ENCODE measurements around the gene MINDY4. TPM values are rescaled to one million over a fixed set of nuclear protein-coding genes. Genes with fewer than 3 reads are reported as not detected.

Gene MINDY4
- total and polyA plus RNA-seq, 4 donors = 0.93 to 6.1 (median 1.9) TPM

DNA sequence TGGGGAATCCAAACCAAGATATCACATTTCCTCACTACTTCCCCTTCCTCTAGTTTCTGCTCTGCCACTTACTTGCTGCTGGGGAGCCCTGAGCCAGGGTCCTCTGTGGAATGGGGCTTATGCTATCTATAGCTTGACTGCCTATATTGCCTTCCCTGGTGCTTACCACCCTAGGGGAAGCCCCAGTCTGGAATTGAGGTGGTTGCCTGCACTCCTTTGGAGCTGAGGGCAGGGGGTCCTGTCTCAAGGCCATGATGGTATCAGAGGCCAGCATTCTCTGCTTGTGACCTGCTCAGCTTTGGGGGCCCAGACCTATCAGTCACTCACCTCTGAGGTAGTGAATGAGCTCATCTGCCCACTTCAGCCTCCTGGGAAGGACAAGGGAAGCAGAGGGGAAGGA, 48.5 kb upstream of the MINDY4 start:
- Histone ChIP-seq H3K36me3 (ENCODE audit: control insufficient read depth in 4 of 4, insufficient read depth in 3 of 4, low read depth in 1 of 4, low read length in 3 of 4) (no peaks in the 10 kb centered on the region), H3K9me3 (ENCODE audit: control insufficient read depth in 4 of 4, low read length in 3 of 4) (peaks cover 0 to 8% (median 3%) of the 10 kb centered on the region in 4 donors), H3K27ac (ENCODE audit: low read depth in 1 of 2, low read length in 2 of 2) (no peak overlapping the region), H3K27me3 (ENCODE audit: control insufficient read depth in 4 of 4, insufficient read depth in 4 of 4, low read length in 3 of 4) (peaks cover 0 to 2% (median 0%) of the 10 kb centered on the region in 4 donors), H3K4me1 (ENCODE audit: control insufficient read depth in 4 of 4, insufficient read depth in 4 of 4, low read length in 3 of 4) (no peaks in the 10 kb centered on the region), H3K9ac (ENCODE audit: low read depth in 1 of 2, low read length in 2 of 2) (no peak overlapping the region), H3K4me3 (ENCODE audit: low read depth in 1 of 3, low read length in 3 of 3) (no peak overlapping the region)
- TF ChIP-seq, protein P1, sequence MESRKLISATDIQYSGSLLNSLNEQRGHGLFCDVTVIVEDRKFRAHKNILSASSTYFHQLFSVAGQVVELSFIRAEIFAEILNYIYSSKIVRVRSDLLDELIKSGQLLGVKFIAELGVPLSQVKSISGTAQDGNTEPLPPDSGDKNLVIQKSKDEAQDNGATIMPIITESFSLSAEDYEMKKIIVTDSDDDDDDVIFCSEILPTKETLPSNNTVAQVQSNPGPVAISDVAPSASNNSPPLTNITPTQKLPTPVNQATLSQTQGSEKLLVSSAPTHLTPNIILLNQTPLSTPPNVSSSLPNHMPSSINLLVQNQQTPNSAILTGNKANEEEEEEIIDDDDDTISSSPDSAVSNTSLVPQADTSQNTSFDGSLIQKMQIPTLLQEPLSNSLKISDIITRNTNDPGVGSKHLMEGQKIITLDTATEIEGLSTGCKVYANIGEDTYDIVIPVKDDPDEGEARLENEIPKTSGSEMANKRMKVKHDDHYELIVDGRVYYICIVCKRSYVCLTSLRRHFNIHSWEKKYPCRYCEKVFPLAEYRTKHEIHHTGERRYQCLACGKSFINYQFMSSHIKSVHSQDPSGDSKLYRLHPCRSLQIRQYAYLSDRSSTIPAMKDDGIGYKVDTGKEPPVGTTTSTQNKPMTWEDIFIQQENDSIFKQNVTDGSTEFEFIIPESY (IDR thresholded peaks at IDR 0.05) = no peak
- TF ChIP-seq JUND (IDR thresholded peaks at IDR 0.05) (no peak), YY1 (IDR thresholded peaks at IDR 0.05) (no peak), GABPA (IDR thresholded peaks at IDR 0.05 in 1 of 2, conservative IDR thresholded peaks at IDR 0.05 in 1 of 2) (no peak), RXRA (IDR thresholded peaks at IDR 0.05) (no peak), FOXA2 (IDR thresholded peaks at IDR 0.05) (no peak), TAF1 (conservative IDR thresholded peaks at IDR 0.05) (no peak), ATF3 (IDR thresholded peaks at IDR 0.05) (no peak)
- DNase-seq (ENCODE audit: low spot score) = no peak

DNA sequence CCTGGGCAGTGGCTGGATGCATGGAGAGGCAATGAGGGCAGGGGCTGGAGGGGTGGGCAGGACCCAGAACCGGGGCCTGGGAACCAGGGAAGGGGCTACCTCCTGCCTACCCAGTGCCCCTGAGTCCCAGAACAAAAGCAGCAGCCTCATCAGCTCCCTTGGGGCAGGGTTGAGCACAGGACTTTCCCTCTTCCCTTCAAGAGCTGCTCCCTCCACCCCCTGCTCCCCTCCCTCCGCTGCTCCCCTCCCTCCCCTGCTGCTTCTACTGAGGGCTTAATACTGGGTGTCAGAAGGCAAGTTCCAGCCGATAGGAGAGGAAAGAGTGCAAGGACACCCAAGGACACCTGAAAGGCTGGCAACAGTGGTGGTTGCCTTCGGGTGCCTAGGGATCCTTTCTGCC, 47.4 kb upstream of the MINDY4 start:
- no peak overlapping the region for H3K27ac ChIP-seq (ENCODE audit: low read depth in 1 of 2, low read length in 2 of 2)
- TF ChIP-seq SP1 (IDR thresholded peaks at IDR 0.05) = no peak
- H3K27me3 ChIP-seq (ENCODE audit: control insufficient read depth in 4 of 4, insufficient read depth in 4 of 4, low read length in 3 of 4) = peaks cover 0 to 2% (median 0%) of the 10 kb centered on the region in 4 donors
- DNase-seq (ENCODE audit: low spot score) = no peak
- no peak overlapping the region for H3K4me3 ChIP-seq (ENCODE audit: low read depth in 1 of 3, low read length in 3 of 3)
- 66% methylated on average over 4 of the region's 4 CpGs for WGBS
- H3K9me3 ChIP-seq (ENCODE audit: control insufficient read depth in 4 of 4, low read length in 3 of 4) = peaks cover 0 to 3% (median 0%) of the 10 kb centered on the region in 4 donors
- H3K9ac ChIP-seq (ENCODE audit: low read depth in 1 of 2, low read length in 2 of 2) = no peak overlapping the region
- H3K4me1 ChIP-seq (ENCODE audit: control insufficient read depth in 4 of 4, insufficient read depth in 4 of 4, low read length in 3 of 4) = no peaks in the 10 kb centered on the region
- no peaks in the 10 kb centered on the region for H3K36me3 ChIP-seq (ENCODE audit: control insufficient read depth in 4 of 4, insufficient read depth in 3 of 4, low read depth in 1 of 4, low read length in 3 of 4)

DNA sequence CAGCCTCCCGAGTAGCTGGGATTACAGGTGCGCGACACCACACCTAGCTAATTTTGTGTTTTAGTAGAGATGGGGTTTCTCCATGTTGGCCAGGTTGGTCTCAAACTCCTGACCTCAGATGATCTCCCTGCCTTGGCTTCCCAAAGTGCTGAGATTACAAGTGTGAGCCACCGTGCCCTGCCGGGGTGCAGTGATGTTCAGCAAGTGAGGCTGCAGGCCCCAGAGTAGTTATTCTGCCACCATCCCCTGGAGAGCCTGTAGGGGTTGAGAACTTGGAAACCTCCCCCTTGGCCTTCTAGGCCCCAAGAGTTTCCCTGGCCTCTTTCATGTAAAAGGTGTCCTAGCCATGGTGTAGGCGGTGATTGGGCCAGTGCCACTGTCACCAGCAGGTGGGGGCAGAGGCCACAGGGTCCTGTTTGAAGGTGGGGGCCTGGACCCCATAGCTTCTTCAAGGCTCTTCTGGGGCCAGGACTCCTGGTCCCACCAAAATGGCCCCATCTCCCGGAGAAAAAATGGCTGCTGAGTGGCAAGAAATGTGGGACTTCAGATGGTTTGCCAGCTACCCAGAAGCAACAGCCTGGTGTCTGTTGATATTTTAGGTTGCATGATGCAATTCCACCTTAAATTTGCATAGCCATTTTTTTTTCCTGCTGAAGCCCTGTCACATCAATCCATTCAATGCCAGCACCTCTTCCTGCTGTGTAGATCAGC, 44.8 kb upstream of the MINDY4 start:
- no peak overlapping the region for H3K4me3 ChIP-seq (ENCODE audit: low read depth in 1 of 3, low read length in 3 of 3)
- no peaks in the 10 kb centered on the region for H3K36me3 ChIP-seq (ENCODE audit: control insufficient read depth in 4 of 4, insufficient read depth in 3 of 4, low read depth in 1 of 4, low read length in 3 of 4)
- H3K27ac ChIP-seq (ENCODE audit: low read depth in 1 of 2, low read length in 2 of 2) = no peak overlapping the region
- TF ChIP-seq REST (IDR thresholded peaks at IDR 0.05) (no peak), TAF1 (conservative IDR thresholded peaks at IDR 0.05) (no peak), HNF4A (conservative IDR thresholded peaks at IDR 0.05) (no peak), FOXA1 (IDR thresholded peaks at IDR 0.05) (no peak), RXRA (IDR thresholded peaks at IDR 0.05) (no peak), RAD21 (IDR thresholded peaks at IDR 0.05) (no peak), CTCF (IDR thresholded peaks at IDR 0.05; ENCODE audit: low read depth, low read length, missing input control) (no peak), GABPA (IDR thresholded peaks at IDR 0.05 in 1 of 2, conservative IDR thresholded peaks at IDR 0.05 in 1 of 2) (no peak), SP1 (IDR thresholded peaks at IDR 0.05) (no peak), EGR1 (IDR thresholded peaks at IDR 0.05; ENCODE audit: low read depth in 2 of 2) (no peak), FOXA2 (IDR thresholded peaks at IDR 0.05) (no peak)
- TF ChIP-seq, protein P1 (IDR thresholded peaks at IDR 0.05) = no peak
- no peak overlapping the region for H3K9ac ChIP-seq (ENCODE audit: low read depth in 1 of 2, low read length in 2 of 2)
- H3K27me3 ChIP-seq (ENCODE audit: control insufficient read depth in 4 of 4, insufficient read depth in 4 of 4, low read length in 3 of 4) = peaks cover 0 to 2% (median 0%) of the 10 kb centered on the region in 4 donors
- 95% methylated on average over 7 of the region's 7 CpGs for WGBS
- H3K4me1 ChIP-seq (ENCODE audit: control insufficient read depth in 4 of 4, insufficient read depth in 4 of 4, low read length in 3 of 4) = no peaks in the 10 kb centered on the region
- no peaks in the 10 kb centered on the region for H3K9me3 ChIP-seq (ENCODE audit: control insufficient read depth in 4 of 4, low read length in 3 of 4)
- DNase-seq (ENCODE audit: low spot score) = no peak
